Endodermal cell (in vitro differentiated cells): ENCODE measurements around the gene BRCA2. TPM values are rescaled to one million over a fixed set of nuclear protein-coding genes. Genes with fewer than 3 reads are reported as not detected.

Source experiments
- DNase-seq: peaks from one replicate; pipeline ENCODE4 v3.0.0-alpha.2; 2017
- H3K27ac ChIP-seq: 2 replicates; pipeline ENCODE4 v1.5.1; 2013; ENCODE audit warnings: mild to moderate bottlenecking, low read depth, low read length, moderate library complexity
- H3K27me3 ChIP-seq: 2 replicates; pipeline ENCODE4 v1.6.1; 2013; ENCODE audit warnings: mild to moderate bottlenecking, low read length, moderate library complexity; ENCODE audit not compliant: insufficient read depth, control insufficient read depth, poor library complexity, severe bottlenecking
- H3K36me3 ChIP-seq: 2 replicates; pipeline ENCODE4 v1.7.0; 2013; ENCODE audit warnings: mild to moderate bottlenecking, low read length, moderate library complexity; ENCODE audit not compliant: control insufficient read depth, insufficient read depth
- H3K4me1 ChIP-seq: one replicate; pipeline ENCODE4 v1.7.0; 2013; ENCODE audit warnings: low read length; ENCODE audit not compliant: control insufficient read depth, insufficient read depth
- H3K4me3 ChIP-seq: 2 replicates; pipeline ENCODE4 v1.5.1; 2013; ENCODE audit warnings: mild to moderate bottlenecking, low read length, moderate library complexity
- H3K9ac ChIP-seq: 2 replicates; pipeline ENCODE4 v1.6.1; 2013; ENCODE audit warnings: mild to moderate bottlenecking, low read length, moderate library complexity; ENCODE audit not compliant: poor library complexity, severe bottlenecking; ENCODE audit errors: extremely low read depth
- H3K9me3 ChIP-seq: 2 replicates; pipeline ENCODE4 v1.6.1; 2013; ENCODE audit warnings: mild to moderate bottlenecking, low read length, moderate library complexity; ENCODE audit not compliant: control insufficient read depth
- H3K27ac Mint-ChIP-seq: 2 replicates; pipeline ENCODE4 v1.8.0; 2020; ENCODE audit warnings: mixed read lengths
- H3K27me3 Mint-ChIP-seq: 2 replicates; pipeline ENCODE4 v1.8.0; 2021; ENCODE audit warnings: mild to moderate bottlenecking, mixed read lengths; ENCODE audit not compliant: insufficient read depth
- H3K36me3 Mint-ChIP-seq: 2 replicates; pipeline ENCODE4 v1.8.0; 2020; ENCODE audit warnings: low read depth, mixed read lengths
- H3K4me1 Mint-ChIP-seq: 2 replicates; pipeline ENCODE4 v1.8.0; 2020; ENCODE audit warnings: mixed read lengths
- H3K4me3 Mint-ChIP-seq: 2 replicates; pipeline ENCODE4 v1.8.0; 2020; ENCODE audit warnings: mild to moderate bottlenecking, moderate library complexity, mixed read lengths
- H3K9me3 Mint-ChIP-seq: 2 replicates; pipeline ENCODE4 v1.8.0; 2020; ENCODE audit warnings: mild to moderate bottlenecking, mixed read lengths
- WGBS, 2 experiments: methylation state at CpG; one replicate each; pipeline versions ENCODE4 v1.1.5 to v1.1.7; 2013; ENCODE audit warnings: missing lambda C conversion rate in 2 of 2, mixed read lengths in 1 of 2; ENCODE audit not compliant: insufficient coverage in 1 of 2, insufficient read length in 1 of 2; 5-methylcytosine and 5-hydroxymethylcytosine counted together
- total RNA-seq, 2 donors: library from RNA; stranded (reverse); fragmentation: NEBNext Ultra II Directional in 1 of 2; extraction: Animal tissue kit (Norgen Biotek cat#: 25700) in 1 of 2; gene quantifications; 2 replicates in 1 of 2; 3 replicates in 1 of 2; pipeline ENCODE4 v1.2.1, GENCODE V29; 2021
- TF ChIP-seq, protein P1 (sequence below): fragments of 200-600 bp; sonication (generic); conservative IDR thresholded peaks from 2 replicates; pipeline ENCODE4 v1.5.0; 2021; ENCODE audit warnings: antibody characterized with exemption, mild to moderate bottlenecking

The BRCA2 gene
- total RNA-seq, 2 donors from 2014 or later, result 25.7 to 27.8 TPM

GRCh38 chr13:32390484-32390883 lies 75.2 kb downstream of the BRCA2 start:
- Mint-ChIP-seq H3K27me3 (no peaks in the 10 kb centered on the region), H3K9me3 (no peaks in the 10 kb centered on the region), H3K27ac (no peak overlapping the region), H3K36me3 (peaks cover 11% of the 10 kb centered on the region), H3K4me3 (no peak overlapping the region), H3K4me1 (no peaks in the 10 kb centered on the region)
- no peaks in the 10 kb centered on the region for H3K9me3 ChIP-seq
- H3K27me3 ChIP-seq, result no peaks in the 10 kb centered on the region
- no peaks in the 10 kb centered on the region for H3K4me1 ChIP-seq
- no peak overlapping the region for H3K4me3 ChIP-seq
- H3K36me3 ChIP-seq, result peaks cover 2% of the 10 kb centered on the region
- DNase-seq, result no peak
- no peak overlapping the region for H3K9ac ChIP-seq
- TF ChIP-seq, protein P1, sequence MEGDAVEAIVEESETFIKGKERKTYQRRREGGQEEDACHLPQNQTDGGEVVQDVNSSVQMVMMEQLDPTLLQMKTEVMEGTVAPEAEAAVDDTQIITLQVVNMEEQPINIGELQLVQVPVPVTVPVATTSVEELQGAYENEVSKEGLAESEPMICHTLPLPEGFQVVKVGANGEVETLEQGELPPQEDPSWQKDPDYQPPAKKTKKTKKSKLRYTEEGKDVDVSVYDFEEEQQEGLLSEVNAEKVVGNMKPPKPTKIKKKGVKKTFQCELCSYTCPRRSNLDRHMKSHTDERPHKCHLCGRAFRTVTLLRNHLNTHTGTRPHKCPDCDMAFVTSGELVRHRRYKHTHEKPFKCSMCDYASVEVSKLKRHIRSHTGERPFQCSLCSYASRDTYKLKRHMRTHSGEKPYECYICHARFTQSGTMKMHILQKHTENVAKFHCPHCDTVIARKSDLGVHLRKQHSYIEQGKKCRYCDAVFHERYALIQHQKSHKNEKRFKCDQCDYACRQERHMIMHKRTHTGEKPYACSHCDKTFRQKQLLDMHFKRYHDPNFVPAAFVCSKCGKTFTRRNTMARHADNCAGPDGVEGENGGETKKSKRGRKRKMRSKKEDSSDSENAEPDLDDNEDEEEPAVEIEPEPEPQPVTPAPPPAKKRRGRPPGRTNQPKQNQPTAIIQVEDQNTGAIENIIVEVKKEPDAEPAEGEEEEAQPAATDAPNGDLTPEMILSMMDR, result no peak
- WGBS, 2 experiments, result 60 to 83% methylated on average over 1 of the region's 1 CpG
- H3K27ac ChIP-seq, result no peak overlapping the region

DNA sequence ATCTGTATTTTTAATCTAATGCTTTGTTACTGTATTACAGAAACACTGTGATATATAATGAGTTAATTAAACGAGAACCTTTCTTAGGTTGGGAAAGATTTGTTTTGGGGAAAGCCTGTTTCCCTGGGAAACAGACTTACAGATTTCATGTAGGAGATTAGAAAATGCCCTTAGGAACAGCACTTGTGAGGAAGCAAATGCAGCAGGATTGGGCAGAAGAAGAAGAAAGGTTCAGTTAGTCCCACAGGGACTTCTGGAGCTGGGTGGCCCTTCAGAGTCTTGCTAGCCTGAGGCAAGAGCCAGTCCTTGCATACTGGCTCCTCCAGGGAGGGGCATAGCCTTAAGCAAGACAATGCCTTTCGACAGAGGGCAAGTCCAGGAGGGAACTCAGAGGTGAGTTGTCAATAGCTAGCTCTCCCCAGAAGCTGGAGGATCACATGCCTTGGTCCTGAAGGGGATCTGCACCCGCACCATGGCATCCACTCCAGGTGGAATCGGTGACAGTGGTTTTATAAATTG lies 75.9 kb downstream of the BRCA2 start:
- H3K4me1 ChIP-seq, result no peaks in the 10 kb centered on the region
- Mint-ChIP-seq H3K4me1 (no peaks in the 10 kb centered on the region), H3K27ac (no peak overlapping the region), H3K36me3 (peaks cover 13% of the 10 kb centered on the region), H3K4me3 (no peak overlapping the region), H3K9me3 (no peaks in the 10 kb centered on the region), H3K27me3 (no peaks in the 10 kb centered on the region)
- no peaks in the 10 kb centered on the region for H3K36me3 ChIP-seq
- TF ChIP-seq, protein P1, result no peak
- no peaks in the 10 kb centered on the region for H3K9me3 ChIP-seq
- no peaks in the 10 kb centered on the region for H3K27me3 ChIP-seq
- DNase-seq, result peak; percentile 68
- H3K27ac ChIP-seq, result no peak overlapping the region
- 42 to 67% methylated on average over 2 to 4 of the region's 4 CpGs for WGBS, 2 experiments
- H3K4me3 ChIP-seq, result no peak overlapping the region
- H3K9ac ChIP-seq, result no peak overlapping the region

DNA sequence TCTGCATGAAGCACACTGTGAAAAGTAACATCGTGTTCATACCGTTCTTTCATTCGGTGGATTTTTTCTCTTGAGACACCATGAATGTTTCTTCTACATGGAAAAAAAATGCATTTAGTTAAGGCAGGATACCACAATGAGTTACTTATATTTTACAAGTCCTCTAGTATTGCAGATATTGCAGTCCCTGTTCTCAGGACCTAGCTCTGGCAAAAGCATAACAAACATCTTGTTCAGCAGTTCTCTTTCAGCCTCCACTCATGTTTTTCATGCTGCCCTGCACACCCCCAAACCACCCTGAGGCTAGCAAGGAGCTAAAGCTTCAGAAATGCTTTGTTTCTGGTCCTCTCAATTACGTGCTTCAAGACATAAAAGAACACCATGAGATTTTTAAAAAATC lies 87.8 kb downstream of the BRCA2 start:
- Histone ChIP-seq H3K9me3 (no peaks in the 10 kb centered on the region), H3K36me3 (peaks cover 9% of the 10 kb centered on the region), H3K4me1 (no peaks in the 10 kb centered on the region), H3K27me3 (peaks cover 3% of the 10 kb centered on the region), H3K27ac (no peak overlapping the region), H3K9ac (no peak overlapping the region), H3K4me3 (no peak overlapping the region)
- 82 to 87% methylated on average over 4 of the region's 4 CpGs for WGBS, 2 experiments
- TF ChIP-seq, protein P1, result no peak
- Mint-ChIP-seq H3K9me3 (no peaks in the 10 kb centered on the region), H3K27ac (no peak overlapping the region), H3K36me3 (peaks cover 7% of the 10 kb centered on the region), H3K4me1 (no peaks in the 10 kb centered on the region), H3K4me3 (no peak overlapping the region), H3K27me3 (peaks cover under 1% of the 10 kb centered on the region)
- DNase-seq, result no peak
